H1 (cell line): ENCODE results near the gene INTS15. TPM values are rescaled to one million over a fixed set of nuclear protein-coding genes. Genes with fewer than 3 reads are reported as not detected.

Experiments
- CTCF ChIA-PET: fragments of 300-600 bp; sonication (Branson Sonifier 250); formaldehyde crosslinking; loops from one replicate; lab custom pipeline; 2021; ENCODE audit not compliant: partially characterized antibody; lab: Charles Lee
- POLR2A ChIA-PET: fragments of 300-600 bp; sonication (Branson Sonifier 250); formaldehyde crosslinking; loops from one replicate; lab custom pipeline; 2021; ENCODE audit warnings: inconsistent platforms; ENCODE audit not compliant: partially characterized antibody; lab: Charles Lee
- DNase-seq, 2 experiments: peaks; one replicate each; pipeline versions ENCODE4 v3.0.0 to v3.0.0-alpha.2; 2010 to 2022; ENCODE audit warnings: low spot score in 2 of 2, low read depth in 1 of 2, mixed read lengths in 1 of 2
- FAIRE-seq: peaks from 2 replicates; lab custom pipeline; 2011; peaks lifted over from hg19 to GRCh38; lab: Jason Lieb, UNC
- H2AFZ ChIP-seq: 2 replicates; pipeline ENCODE4 v1.8.1; 2012; ENCODE audit warnings: low read length, inconsistent platforms
- H2AK5ac ChIP-seq: 2 replicates; pipeline ENCODE4 v1.6.1; 2013; ENCODE audit warnings: low read depth, low read length
- H2BK120ac ChIP-seq: replicated peaks from 2 replicates; pipeline ENCODE3; 2013; ENCODE audit warnings: low read depth, low read length, inconsistent platforms
- H2BK12ac ChIP-seq: 2 replicates; pipeline ENCODE4 v1.6.1; 2013; ENCODE audit warnings: low read depth, low read length
- H2BK15ac ChIP-seq: 2 replicates; pipeline ENCODE4 v1.6.1; 2013; ENCODE audit warnings: low read length
- H2BK20ac ChIP-seq: 2 replicates; pipeline ENCODE4 v1.6.1; 2013; ENCODE audit warnings: low read length
- H2BK5ac ChIP-seq: 2 replicates; pipeline ENCODE4 v1.6.1; 2013; ENCODE audit warnings: low read depth, low read length
- H3K14ac ChIP-seq: 2 replicates; pipeline ENCODE4 v1.6.1; 2013; ENCODE audit warnings: inconsistent platforms; ENCODE audit not compliant: insufficient read length
- H3K18ac ChIP-seq: 2 replicates; pipeline ENCODE4 v1.6.1; 2013; ENCODE audit warnings: low read length; ENCODE audit errors: extremely low read depth
- H3K23ac ChIP-seq: 2 replicates; pipeline ENCODE4 v1.6.1; 2013; ENCODE audit warnings: inconsistent platforms; ENCODE audit not compliant: insufficient read length
- H3K23me2 ChIP-seq: 2 replicates; pipeline ENCODE4 v1.6.1; 2013; ENCODE audit warnings: low read depth, low read length
- H3K27ac ChIP-seq: 2 replicates; pipeline ENCODE4 v1.6.1; 2011; ENCODE audit warnings: low read depth, low read length, inconsistent platforms
- H3K27me3 ChIP-seq, 4 experiments: replicated peaks in 1 of 4; 1 replicate in 1 of 4; 2 replicates in 3 of 4; pipeline versions ENCODE4 v1.6.1 to v1.8.1; 2011 to 2013; ENCODE audit warnings: low read length in 3 of 4, mild to moderate bottlenecking in 3 of 4, inconsistent platforms in 2 of 4, mixed read lengths in 2 of 4, moderate library complexity in 1 of 4; ENCODE audit not compliant: control insufficient read depth in 3 of 4, insufficient read depth in 3 of 4; ENCODE audit errors: extremely low read depth in 1 of 4
- H3K36me3 ChIP-seq, 4 experiments: 2 replicates each; pipeline versions ENCODE4 v1.6.1 to v1.8.1; 2011 to 2013; ENCODE audit warnings: mild to moderate bottlenecking in 4 of 4, low read length in 3 of 4, moderate library complexity in 2 of 4, control low read depth in 1 of 4, inconsistent platforms in 1 of 4; ENCODE audit not compliant: insufficient read depth in 4 of 4, control insufficient read depth in 2 of 4
- H3K4ac ChIP-seq: replicated peaks from 2 replicates; pipeline ENCODE3; 2013; ENCODE audit warnings: low read length, low read depth, mixed read lengths, inconsistent platforms; ENCODE audit not compliant: insufficient read length
- H3K4me1 ChIP-seq, 4 experiments: replicated peaks in 1 of 4; 1 replicate in 1 of 4; 2 replicates in 3 of 4; pipeline versions ENCODE4 v1.6.1 to v1.8.1; 2011 to 2013; ENCODE audit warnings: low read length in 3 of 4, inconsistent platforms in 2 of 4, mixed read lengths in 1 of 4; ENCODE audit not compliant: insufficient read depth in 4 of 4, control insufficient read depth in 3 of 4
- H3K4me2 ChIP-seq, 2 experiments: 2 replicates each; pipeline versions ENCODE4 v1.6.1 to v1.8.1; 2011 to 2013; ENCODE audit warnings: low read depth in 2 of 2, low read length in 2 of 2, control low read depth in 1 of 2, inconsistent platforms in 1 of 2, mild to moderate bottlenecking in 1 of 2; ENCODE audit not compliant: insufficient read depth in 1 of 2
- H3K4me3 ChIP-seq, 4 experiments: fragments of 200-600, 300-600 bp in 1 of 4; sonication (generic), shearing (Covaris generic), sonication (Bioruptor Twin) in 1 of 4; 2 replicates each; pipeline versions ENCODE4 v1.5.1 to v1.8.1; 2011 to 2016; ENCODE audit warnings: low read length in 4 of 4, low read depth in 3 of 4, control low read depth in 2 of 4, inconsistent platforms in 2 of 4, mild to moderate bottlenecking in 2 of 4, mixed read lengths in 1 of 4, moderate library complexity in 1 of 4; ENCODE audit not compliant: insufficient read depth in 2 of 4; ENCODE audit errors: extremely low read depth in 1 of 4
- H3K56ac ChIP-seq: replicated peaks from 2 replicates; pipeline ENCODE3; 2013; ENCODE audit warnings: low read depth, mild to moderate bottlenecking, mixed read lengths, low read length, inconsistent platforms; ENCODE audit not compliant: insufficient read length
- H3K79me1 ChIP-seq: 2 replicates; pipeline ENCODE4 v1.6.1; 2013; ENCODE audit warnings: low read depth, low read length, control low read depth
- H3K79me2 ChIP-seq, 2 experiments: 2 replicates each; pipeline versions ENCODE4 v1.6.1 to v1.8.1; 2012 to 2013; ENCODE audit warnings: low read length in 2 of 2, mild to moderate bottlenecking in 2 of 2, inconsistent platforms in 1 of 2; ENCODE audit not compliant: insufficient read depth in 2 of 2, control insufficient read depth in 1 of 2
- H3K9ac ChIP-seq, 4 experiments: replicated peaks in 1 of 4; 1 replicate in 1 of 4; 2 replicates in 3 of 4; pipeline versions ENCODE4 v1.6.1 to v1.8.1; 2011 to 2013; ENCODE audit warnings: low read depth in 3 of 4, low read length in 3 of 4, control low read depth in 2 of 4, mild to moderate bottlenecking in 2 of 4, moderate library complexity in 2 of 4, inconsistent platforms in 1 of 4; ENCODE audit errors: extremely low read depth in 1 of 4
- H3K9me3 ChIP-seq, 2 experiments: 2 replicates each; pipeline versions ENCODE4 v1.6.1 to v1.8.1; 2012 to 2013; ENCODE audit warnings: mild to moderate bottlenecking in 2 of 2, moderate library complexity in 2 of 2, control low read depth in 1 of 2, inconsistent platforms in 1 of 2, low read depth in 1 of 2, low read length in 1 of 2, mixed read lengths in 1 of 2; ENCODE audit not compliant: insufficient read depth in 2 of 2
- H4K20me1 ChIP-seq, 2 experiments: replicated peaks in 1 of 2; 2 replicates each; pipeline versions ENCODE3 to v1.8.1; 2011 to 2013; ENCODE audit warnings: inconsistent platforms in 2 of 2, low read length in 2 of 2, mild to moderate bottlenecking in 1 of 2; ENCODE audit not compliant: insufficient read depth in 2 of 2, control insufficient read depth in 1 of 2
- H4K5ac ChIP-seq: 2 replicates; pipeline ENCODE4 v1.6.1; 2013; ENCODE audit warnings: low read length, low read depth, mixed read lengths, inconsistent platforms; ENCODE audit not compliant: insufficient read length
- H4K8ac ChIP-seq: 2 replicates; pipeline ENCODE4 v1.8.0; 2013; ENCODE audit warnings: mild to moderate bottlenecking, moderate library complexity, low read length, inconsistent platforms; ENCODE audit not compliant: insufficient read depth; ENCODE audit errors: extremely low read depth
- H4K91ac ChIP-seq: replicated peaks from 2 replicates; pipeline ENCODE3; 2013; ENCODE audit warnings: low read length, mixed read lengths, inconsistent platforms; ENCODE audit not compliant: insufficient read length
- ASH2L ChIP-seq: fragments of 200-600, 300-600 bp; sonication (generic); IDR thresholded peaks from one replicate; pipeline ENCODE4 v1.7.1; 2017; ENCODE audit warnings: low read length
- CREB1 ChIP-seq: IDR thresholded peaks from 2 replicates; pipeline ENCODE4 v1.6.1; 2012; ENCODE audit warnings: inconsistent platforms
- EGR1 ChIP-seq: IDR thresholded peaks from 2 replicates; pipeline ENCODE4 v1.6.1; 2011; ENCODE audit warnings: low read depth, low read length, borderline replicate concordance
- GTF2F1 ChIP-seq: IDR thresholded peaks from 2 replicates; pipeline ENCODE4 v1.6.1; 2012; ENCODE audit warnings: low read depth, low read length, improper control_type of control experiment, borderline replicate concordance
- JUN ChIP-seq: IDR thresholded peaks from 2 replicates; pipeline ENCODE4 v1.6.1; 2011; ENCODE audit warnings: low read depth, mild to moderate bottlenecking, improper control_type of control experiment, low read length
- MAX ChIP-seq: IDR thresholded peaks from 2 replicates; pipeline ENCODE4 v1.6.1; 2012; ENCODE audit warnings: inconsistent platforms
- RAD21 ChIP-seq, 2 experiments: IDR thresholded peaks in 1 of 2; conservative IDR thresholded peaks in 1 of 2; 2 replicates each; pipeline ENCODE4 v1.6.1; 2011; ENCODE audit warnings: low read depth in 2 of 2, low read length in 2 of 2, improper control_type of control experiment in 1 of 2, inconsistent platforms in 1 of 2, mild to moderate bottlenecking in 1 of 2, moderate library complexity in 1 of 2
- SIX5 ChIP-seq: IDR thresholded peaks from 2 replicates; pipeline ENCODE4 v1.6.1; 2011; ENCODE audit warnings: mild to moderate bottlenecking, low read depth, low read length
- WGBS, 2 experiments: shearing (Covaris generic) in 1 of 2; methylation state at CpG; one replicate each; pipeline versions ENCODE4 v1.1.6 to v1.1.7; 2013 to 2015; ENCODE audit warnings: low lambda C conversion rate in 2 of 2, mixed read lengths in 2 of 2, inconsistent platforms in 1 of 2, low coverage in 1 of 2, missing lambda C conversion rate in 1 of 2; ENCODE audit not compliant: insufficient replicate concordance in 2 of 2, insufficient coverage in 1 of 2, insufficient read length in 1 of 2; ENCODE audit errors: extremely low coverage in 1 of 2, missing lambda C conversion rate in 1 of 2; 5-methylcytosine and 5-hydroxymethylcytosine counted together
- polyA plus RNA-seq, 7 experiments: library from polyadenylated mRNA; depleted of rRNA in 3 of 7; stranded (reverse) in 5 of 7; unstranded in 2 of 7; fragments of >200 nt in 5 of 7; fragments of 200-250 nt in 2 of 7; gene quantifications; 1 replicate in 5 of 7; 2 replicates in 1 of 7; 4 replicates in 1 of 7; pipeline versions ENCODE4 v1.2.1 to v1.2.3, GENCODE V29; 2011 to 2013; ENCODE audit warnings: missing spikeins in 2 of 7, mixed read lengths in 2 of 7
- total RNA-seq: library from RNA; stranded (reverse); fragmentation: NEBNext Ultra II Directional; extraction: Animal tissue kit (Norgen Biotek cat#: 25700); gene quantifications from 2 replicates; pipeline ENCODE4 v1.2.1, GENCODE V29; 2021

The INTS15 gene
- total and polyA plus RNA-seq, 2 of the 8 experiments (the other 6 are each of a cell fraction or from before 2014, with no cell fraction given), result 23.0 to 25.7 TPM

GRCh38 chr7:6637544-6638229, 47.9 kb downstream of the INTS15 start:
- Histone ChIP-seq H2BK12ac (no peak overlapping the region), H4K8ac (no peak overlapping the region), H2BK20ac (no peak overlapping the region), H3K4me1 (peaks cover 0 to 9% (median 2%) of the 10 kb centered on the region in 4 experiments; a peak in 3 of 7 replicates), H3K9ac (no peak overlapping the region), H3K79me2 (no peaks in the 10 kb centered on the region), H4K91ac (no peak overlapping the region), H2BK15ac (no peak overlapping the region), H2BK5ac (no peak overlapping the region), H4K20me1 (peaks cover 0 to 7% of the 10 kb centered on the region in 2 experiments), H3K79me1 (peaks cover 5% of the 10 kb centered on the region; the same call in 1 of the 2 replicates), H3K14ac (no peak overlapping the region), H3K27ac (no peak overlapping the region), H2AK5ac (no peak overlapping the region), H2BK120ac (no peak overlapping the region), H3K4ac (no peak overlapping the region), H3K36me3 (peaks cover 0 to 2% (median 0%) of the 10 kb centered on the region in 4 experiments; a peak in 2 of 8 replicates), H3K23ac (no peak overlapping the region), H3K4me2 (peak overlapping the region; percentile 54 to 69), H3K56ac (no peak overlapping the region), H4K5ac (peak overlapping the region; percentile 29), H3K27me3 (no peaks in the 10 kb centered on the region), H3K9me3 (no peaks in the 10 kb centered on the region), H3K4me3 (peak overlapping the region; percentile 49 to 71 (median 60)), H3K18ac (no peak overlapping the region), H2AFZ (no peak overlapping the region)
- no peak for FAIRE-seq
- WGBS, 2 experiments, result 16% methylated on average over 29 of the region's 60 CpGs; no CpG with 5 or more reads in 1 of the 2 experiments
- CTCF ChIA-PET, result interaction anchor here (0.6 kb wide), 1 partner anchor 25 kb away, joined by 3 read pairs; no protein-coding TSS in a partner anchor
- POLR2A ChIA-PET, result no interaction called here
- TF ChIP-seq MAX (0 out of 2 replicates have a peak, but pooled peaks have one; percentile 21), SIX5 (no peak), RAD21 (IDR thresholded peaks at IDR 0.05 in 1 of 2, conservative IDR thresholded peaks at IDR 0.05 in 1 of 2; ENCODE audit: low read depth in 2 of 2, low read length in 2 of 2) (peak in 1 of 2 experiments; percentile 33; a peak in 1 of 4 replicates), GTF2F1 (no peak), ASH2L (no peak), CREB1 (no peak), EGR1 (peak; percentile 45; the same call in 1 of the 2 replicates), JUN (no peak)
- TF ChIP-seq, all 59 proteins: peak for 3
- H3K23me2 ChIP-seq, result no peaks in the 10 kb centered on the region; the same call in 1 of the 2 replicates
- peak in 1 of 2 experiments; percentile 66 for DNase-seq
